ENCODE results near the gene EFCAB7.
A peak's percentile ranks its signal among the peaks of the same experiment; 100 is the strongest.

The EFCAB7 gene, protein sequence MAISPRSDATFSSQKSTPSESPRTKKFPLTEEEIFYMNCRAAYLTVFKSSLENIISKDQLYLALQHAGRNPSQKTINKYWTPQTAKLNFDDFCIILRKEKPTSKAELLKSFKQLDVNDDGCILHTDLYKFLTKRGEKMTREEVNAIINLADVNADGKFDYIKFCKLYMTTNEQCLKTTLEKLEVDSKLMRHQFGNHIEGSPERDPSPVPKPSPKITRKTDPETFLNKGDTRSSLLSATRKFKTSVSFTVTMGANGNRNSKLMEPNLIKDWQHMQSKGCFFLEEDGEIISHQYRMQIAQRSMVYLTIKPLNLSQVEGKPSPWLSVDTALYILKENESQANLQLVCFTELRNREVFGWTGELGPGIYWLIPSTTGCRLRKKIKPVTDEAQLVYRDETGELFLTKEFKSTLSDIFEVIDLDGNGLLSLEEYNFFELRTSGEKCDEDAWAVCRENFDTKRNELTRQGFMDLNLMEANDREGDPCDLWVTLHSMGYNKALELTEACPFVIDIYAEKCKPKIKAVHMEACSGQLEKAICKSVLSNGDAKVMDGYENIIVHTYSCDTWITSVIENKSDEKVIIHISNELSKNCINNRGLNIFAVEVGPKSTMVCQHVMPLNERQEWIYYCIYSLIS

DNA sequence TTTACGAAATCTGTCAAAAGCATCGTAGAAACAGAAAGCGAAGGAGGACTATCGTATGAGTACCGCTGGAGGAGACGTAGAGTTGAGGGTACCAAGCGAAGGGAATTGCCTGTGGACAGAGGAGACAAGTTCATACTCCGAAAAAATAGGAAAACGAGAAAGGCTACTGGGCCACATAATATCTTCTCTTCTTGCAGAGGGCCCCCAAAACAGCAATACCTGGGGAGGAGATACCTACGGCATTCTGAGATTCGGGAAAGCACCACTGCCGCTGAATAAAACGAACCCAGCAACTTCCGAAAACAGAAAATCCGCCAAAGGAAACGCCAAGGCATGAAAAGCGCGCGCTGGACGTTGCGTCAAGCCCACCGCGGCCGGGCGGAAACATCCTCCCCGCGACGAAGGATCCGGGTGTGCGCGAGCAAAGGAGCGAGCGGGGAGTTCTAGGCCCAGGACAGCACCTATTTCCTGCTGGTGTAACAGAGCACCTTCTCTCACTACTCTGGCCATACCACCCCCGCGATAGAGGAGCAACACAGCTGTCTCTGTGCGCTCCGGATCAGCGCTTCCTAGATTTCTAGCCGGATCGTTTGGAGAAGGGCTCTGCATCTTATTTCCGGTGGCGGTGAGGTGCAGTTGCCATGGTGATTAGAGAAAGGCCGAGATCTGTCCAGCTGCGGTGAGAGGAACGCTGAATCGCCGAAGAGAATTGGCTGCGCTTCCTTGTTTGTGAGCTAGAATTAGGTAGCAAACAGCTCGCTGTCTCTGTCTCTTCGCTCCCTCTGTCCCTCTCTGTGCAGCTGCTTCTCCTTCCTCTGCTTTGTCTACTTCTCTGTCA, at the start of gene EFCAB7, which contains the start of gene ITGB3BP:
Gene EFCAB7, plus strand, starts transcription at position 635 of the 838 bp plus-strand sequence. CDS start 2,048 bp downstream, outside the sequence.
Gene ITGB3BP, minus strand, starts transcription at position 335 of the 838 bp plus-strand sequence. Its CDS starts 92 bp downstream, at position 243.
- peak; percentile 94 for DNase-seq

DNA sequence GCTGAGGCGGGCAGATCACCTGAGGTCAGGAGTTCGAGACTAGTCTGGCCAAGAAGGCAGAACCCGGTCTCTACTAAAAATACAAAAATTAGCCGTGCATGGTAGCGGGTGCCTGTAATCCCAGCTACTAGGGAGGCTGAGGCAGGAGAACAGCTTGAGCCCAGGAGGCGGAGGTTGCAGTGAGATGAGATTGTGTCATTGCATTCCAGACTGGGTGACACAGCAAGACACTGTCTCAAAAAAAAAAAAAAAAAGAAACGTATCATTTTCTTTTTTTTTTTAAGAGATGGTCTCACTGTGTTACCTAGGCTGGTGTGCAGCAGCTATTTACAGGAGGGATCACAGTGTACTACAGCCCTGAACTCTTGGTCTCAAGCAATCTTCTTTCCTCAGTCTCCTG, 47.6 kb upstream of the EFCAB7 start:
- DNase-seq, result no peak

DNA sequence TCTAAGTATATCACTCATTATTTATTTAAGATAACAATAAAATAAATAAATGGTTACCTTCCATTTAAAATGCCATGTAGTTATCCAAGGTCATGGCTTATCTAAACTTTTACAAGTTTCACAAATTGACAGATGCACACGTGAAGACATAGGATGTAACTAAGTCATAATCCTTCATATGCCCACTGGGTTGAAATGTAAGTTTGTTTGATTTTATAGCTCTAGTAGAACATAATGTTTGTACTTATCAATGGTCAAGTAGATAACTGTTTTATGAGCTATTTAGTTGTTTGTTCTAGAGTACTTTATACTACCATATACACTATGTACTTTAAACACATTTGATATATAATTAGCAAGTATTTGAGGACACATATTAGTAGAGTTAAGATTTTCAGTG, 43.3 kb upstream of the EFCAB7 start:
- DNase-seq, result no peak

DNA sequence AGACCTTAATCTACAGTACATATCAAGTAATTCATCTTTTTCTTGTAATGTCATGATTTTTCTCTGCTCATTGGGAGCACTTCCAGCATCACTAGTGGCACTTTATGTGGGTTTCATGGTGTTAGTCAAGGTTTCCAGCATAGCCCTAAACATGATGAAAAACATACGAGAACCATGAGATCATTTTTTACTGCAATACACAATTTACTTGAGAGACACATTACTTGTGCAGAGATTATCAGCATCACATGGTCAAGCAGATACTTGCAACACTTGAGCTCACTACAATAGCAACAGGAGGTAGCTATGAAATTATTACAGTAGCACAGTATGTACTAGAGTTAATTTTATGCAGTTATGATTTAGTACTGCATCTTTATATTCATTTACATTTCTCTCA, 36.7 kb upstream of the EFCAB7 start:
- DNase-seq, result no peak

DNA sequence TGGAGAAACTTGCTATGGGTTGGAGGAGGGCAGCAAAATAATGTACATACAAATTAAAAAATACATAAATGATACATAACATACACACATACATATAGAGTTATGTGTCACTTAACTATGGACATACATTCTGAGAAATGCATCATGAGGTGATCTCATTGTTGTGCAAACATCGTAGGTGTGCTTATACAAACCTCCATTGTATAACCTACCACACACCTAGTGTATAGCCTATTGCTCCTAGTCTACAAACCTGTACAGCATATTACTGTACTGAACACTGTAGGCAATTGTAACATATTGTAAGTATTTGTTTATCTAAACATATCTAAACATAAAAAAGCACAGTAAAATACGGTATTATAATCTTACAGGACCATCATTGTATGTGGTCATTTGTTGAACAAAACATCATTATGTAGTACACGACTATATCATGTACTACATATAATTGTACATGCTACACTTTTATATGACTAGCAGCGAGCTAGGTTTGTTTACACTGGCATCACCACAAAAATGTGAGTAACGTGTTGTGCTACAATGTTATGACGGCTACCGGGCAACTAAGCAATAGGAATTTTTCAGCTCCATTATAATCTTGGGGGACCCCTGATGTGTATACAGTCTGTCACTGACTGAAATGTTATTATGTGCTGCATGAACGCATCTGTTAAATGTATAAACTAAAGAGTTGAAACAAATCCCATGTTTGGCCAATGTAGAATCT, 35.8 kb upstream of the EFCAB7 start:
- no peak for DNase-seq

DNA sequence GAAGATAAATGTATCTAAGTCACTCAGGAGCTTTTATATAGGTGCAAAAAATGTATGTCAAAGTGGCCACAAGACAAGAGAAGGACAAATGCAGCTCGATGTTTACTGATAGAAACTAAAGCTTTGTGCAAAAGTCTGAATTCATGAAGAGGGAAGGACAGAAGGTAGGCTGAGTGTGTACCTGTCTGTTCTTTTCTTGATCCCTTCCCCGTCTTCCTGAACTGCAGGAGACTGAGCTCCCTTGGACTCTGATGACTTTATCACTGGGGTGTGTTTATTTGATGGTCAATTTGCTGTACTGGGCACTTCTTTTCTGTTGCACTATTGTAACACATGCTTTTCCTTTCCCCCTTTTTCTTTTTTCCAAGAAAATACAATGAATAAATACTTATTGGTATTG, 25.7 kb upstream of the EFCAB7 start:
- no peak for DNase-seq

DNA sequence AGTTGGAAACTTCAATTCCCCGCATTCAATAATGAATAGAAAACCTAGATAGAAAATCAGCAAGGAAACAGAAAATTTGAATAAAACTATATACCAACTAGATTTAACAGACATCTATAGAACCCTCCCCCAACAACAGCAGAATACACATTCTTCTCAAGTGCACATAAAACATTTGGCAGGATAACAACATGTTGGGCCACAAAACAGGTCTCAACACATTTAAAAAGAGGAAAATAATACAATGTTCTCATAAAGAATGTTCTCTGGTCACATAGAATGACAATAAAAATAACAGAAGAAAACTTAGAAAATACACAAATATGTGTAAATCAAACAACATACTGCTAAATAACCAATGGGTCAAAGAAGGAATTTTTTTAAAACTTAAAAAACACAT, 25.2 kb upstream of the EFCAB7 start:
- DNase-seq, result no peak

DNA sequence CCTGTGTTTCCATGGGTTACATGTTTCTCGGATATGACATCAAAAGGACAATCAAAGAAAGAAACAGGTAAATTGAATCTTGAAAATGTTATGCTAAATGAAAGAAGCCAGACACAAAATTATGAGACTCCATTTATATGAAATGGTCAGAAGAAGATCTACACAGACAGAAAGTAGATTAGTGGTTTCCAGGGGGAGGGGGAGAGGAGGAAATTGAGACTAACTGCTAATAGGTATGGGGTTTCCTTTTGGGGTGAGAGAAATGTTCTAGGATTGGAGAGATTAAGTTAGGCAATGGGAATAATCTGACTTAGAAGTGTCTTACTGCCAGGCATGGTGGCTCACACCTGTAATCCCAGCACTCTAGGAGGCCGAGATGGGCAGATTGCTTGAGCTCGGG, 22.1 kb upstream of the EFCAB7 start:
- no peak for DNase-seq

DNA sequence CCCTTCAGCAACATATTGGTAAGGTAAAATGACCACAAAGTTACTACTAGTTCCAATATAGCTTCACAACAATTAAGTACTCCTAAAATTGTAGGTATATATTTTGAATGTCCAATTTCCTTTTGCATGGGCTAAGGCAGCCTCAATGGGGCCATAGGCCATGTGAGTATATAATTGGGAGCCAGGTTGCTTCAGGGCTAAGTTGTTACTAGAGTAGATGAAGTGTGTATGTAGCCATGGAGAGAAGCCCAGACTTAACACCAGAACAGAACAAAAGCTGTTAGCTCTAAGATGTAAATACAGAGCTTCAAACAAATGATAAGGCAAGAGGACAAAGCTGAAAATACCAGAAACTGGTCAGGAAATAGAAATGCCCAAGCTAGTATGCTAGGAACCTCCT, 16.5 kb upstream of the EFCAB7 start:
- no peak for DNase-seq

DNA sequence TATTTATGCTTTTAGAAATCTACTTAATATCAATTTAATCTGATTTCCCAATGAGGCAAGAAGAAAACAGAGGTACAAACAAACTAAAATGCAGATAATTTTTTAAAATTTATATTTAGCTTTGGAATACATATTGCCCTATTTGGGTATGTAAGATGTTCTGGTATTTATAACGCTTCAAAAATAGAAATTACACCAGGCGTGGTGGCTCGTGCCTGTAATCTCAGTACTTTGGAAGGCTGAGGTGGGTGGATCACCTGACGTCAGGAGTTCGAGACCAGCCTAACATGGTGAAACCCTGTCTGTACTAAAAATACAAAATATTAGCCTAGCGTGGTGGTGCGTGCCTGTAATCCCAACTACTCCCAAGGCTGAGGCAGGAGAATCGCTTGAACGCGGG, 13.6 kb upstream of the EFCAB7 start:
- no peak for DNase-seq

DNA sequence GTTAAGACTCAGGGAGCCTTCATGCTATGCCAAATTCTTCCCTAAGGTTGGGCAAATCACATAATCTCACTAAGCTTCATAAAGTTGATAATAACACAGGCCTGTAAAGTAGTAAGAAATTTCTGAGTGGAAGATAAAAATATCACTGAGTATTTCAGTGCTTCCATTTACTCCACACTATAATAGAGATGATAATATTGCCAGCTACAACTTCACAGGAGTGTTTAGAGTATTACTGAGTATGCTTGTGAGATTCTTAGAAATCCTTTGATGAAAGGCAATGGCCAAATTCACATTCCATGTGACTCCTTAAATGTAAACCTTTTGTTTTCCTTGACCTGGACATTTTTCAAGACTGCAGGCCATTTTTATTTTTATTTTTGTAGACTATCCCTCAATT, 10.7 kb upstream of the EFCAB7 start:
- DNase-seq, result no peak

DNA sequence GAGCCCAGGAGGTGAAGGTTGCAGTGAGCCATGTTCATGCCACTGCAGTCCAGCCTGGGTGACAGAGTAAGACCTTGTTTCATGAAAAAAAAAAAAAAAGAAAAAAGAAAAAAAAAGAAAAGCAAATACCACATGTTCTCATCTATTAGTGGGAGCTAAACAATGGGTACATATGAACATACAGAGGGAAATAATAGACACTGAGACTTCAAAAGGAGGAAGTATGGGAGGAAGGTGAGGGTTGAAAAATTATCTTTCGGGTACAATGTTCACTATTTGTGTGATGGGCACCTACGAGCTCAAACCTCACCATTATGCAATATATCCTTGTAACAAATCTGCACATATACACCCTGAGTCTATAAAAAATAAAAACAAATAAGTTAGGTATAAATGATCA, 6.7 kb upstream of the EFCAB7 start:
- DNase-seq, result no peak

DNA sequence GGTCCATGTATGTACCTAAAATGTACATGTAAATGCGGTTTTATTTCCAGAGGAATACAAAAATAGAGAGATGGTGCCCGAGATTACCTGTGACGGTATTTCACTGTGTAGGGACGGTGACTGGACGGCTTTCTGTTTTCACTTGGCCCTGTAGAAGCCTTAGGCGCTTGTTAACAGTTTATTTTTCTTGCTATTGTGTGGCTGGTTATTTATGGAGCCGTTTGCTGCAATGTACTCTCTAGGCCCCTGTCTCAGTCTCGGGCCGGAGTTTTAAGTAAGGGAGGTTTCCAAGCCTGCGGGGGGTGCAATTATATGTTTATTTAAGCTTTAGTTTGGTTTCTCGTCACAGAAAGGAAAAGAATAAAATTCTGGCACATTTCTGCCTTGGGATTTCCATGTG, 413 bp downstream of the EFCAB7 start:
- no peak for DNase-seq

DNA sequence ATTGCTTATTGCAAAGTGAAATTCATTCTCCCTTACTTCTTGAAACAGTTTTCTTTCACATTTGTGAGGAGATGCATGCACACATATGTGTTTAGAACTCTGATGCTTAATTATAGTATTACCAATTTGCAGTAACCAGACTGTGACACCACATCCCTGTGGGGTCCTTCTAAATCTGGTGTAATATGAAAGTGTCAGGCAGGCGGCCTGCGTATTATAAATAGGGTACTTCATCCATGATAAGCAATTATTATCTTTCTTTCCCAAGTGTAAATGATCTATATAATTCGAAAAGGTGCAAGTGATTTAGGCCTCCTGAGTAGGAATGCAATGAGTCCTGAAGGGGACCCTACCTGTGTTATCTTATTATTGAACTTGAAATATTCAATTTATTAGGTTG, 876 bp downstream of the EFCAB7 start:
- peak; percentile 13 for DNase-seq

DNA sequence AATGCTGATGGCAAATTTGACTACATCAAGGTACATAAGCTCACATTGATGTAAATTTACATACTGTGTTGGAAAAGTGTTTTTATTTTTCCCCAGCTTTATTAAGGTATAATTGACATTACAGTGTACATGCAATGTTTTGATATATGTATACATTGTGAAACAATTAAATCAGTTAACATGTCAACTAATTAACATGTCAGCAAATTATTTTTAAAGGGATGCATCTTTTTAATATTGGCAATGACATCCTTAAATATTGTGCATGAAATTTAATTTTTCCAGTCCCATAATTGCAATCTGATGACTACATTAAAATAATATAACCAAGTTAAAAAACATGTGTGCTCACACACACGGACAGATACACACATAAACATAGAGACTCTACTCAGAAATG, 9.4 kb downstream of the EFCAB7 start:
- no peak for DNase-seq

DNA sequence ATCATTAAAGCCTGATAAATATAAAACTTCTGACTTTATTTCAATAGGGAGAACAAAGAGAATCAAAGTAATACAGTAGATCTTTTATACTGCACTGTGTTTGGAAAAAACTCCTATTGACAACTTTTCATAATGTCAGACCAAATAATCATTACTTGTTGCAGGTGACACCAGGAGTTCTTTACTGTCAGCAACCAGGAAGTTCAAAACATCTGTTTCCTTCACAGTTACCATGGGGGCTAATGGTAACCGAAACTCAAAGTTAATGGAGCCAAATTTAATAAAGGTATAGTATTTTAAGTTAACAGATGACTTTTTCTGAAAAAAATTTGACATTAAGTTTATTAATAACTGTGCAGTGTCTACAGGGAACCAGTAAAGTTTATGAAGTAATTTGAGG, 10.6 kb downstream of the EFCAB7 start:
- no peak for DNase-seq

DNA sequence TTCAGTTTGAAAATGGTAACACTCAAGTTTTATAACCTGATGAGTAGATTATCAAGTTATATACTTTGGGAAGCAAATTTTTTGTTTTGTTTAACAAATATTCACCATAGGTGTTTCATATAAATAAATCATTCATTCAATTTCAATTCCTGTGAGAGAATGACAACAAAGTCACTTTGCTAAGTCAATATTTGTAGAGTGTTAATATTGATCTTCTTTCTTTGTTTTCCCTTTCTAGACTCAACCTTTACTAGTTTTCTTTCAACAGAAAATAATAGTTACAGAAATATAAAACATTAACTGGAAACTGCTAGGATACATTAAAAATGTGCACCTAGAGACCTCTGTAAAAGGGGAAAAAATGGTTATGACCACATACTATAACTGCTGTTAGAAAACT, 11.1 kb downstream of the EFCAB7 start:
- no peak for DNase-seq

DNA sequence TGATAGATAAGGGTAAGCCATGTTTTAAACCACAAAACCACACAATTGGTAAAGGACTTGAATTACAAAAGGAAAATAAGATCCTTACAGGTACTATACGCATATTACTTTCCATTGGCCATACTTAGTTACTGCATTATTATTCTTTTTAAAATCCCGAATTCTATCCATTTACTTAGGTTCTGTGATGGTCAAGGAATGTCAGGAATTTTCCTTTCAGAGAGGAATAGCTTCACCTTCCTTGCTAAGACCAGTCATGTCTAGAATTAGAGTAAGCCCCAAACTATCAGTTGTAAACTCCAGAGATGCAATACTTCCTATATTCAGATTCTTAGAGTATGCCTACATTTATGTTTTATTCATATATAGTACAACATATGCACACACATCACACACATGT, 13.7 kb downstream of the EFCAB7 start:
- DNase-seq, result no peak

DNA sequence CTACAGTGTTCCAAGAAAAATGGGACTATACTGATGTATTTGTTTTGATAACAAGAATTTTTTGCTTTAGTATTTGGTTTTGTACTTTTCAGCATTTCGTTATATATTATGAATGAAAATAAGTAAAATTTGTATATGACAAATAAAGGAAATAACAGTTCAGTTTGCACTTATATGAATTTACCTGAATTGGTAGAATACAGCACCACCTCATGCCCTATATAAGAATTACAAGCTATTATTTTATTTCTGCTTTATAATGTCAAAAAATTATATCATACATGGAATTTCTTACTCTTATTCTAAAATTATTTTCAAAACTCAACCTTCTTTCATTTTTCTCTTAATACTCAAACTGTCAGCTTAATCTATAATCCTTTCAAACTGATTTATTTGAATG, 14.6 kb downstream of the EFCAB7 start:
- DNase-seq, result peak; percentile 42

DNA sequence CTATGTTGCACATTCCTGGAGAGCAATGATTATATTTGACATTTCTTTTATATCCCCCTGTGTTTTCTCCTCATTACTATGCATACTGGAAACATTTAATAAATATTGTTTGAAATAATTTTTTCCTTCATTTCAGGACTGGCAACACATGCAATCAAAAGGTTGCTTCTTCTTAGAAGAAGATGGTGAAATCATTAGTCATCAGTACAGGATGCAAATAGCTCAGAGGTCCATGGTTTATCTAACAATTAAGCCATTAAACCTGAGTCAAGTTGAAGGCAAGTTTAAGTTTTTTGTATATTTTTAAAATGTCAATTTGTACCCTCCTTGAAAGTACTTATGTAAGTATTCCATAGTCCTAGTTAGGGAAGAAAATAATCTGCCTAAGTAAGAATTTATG, 22.5 kb downstream of the EFCAB7 start:
- no peak for DNase-seq

DNA sequence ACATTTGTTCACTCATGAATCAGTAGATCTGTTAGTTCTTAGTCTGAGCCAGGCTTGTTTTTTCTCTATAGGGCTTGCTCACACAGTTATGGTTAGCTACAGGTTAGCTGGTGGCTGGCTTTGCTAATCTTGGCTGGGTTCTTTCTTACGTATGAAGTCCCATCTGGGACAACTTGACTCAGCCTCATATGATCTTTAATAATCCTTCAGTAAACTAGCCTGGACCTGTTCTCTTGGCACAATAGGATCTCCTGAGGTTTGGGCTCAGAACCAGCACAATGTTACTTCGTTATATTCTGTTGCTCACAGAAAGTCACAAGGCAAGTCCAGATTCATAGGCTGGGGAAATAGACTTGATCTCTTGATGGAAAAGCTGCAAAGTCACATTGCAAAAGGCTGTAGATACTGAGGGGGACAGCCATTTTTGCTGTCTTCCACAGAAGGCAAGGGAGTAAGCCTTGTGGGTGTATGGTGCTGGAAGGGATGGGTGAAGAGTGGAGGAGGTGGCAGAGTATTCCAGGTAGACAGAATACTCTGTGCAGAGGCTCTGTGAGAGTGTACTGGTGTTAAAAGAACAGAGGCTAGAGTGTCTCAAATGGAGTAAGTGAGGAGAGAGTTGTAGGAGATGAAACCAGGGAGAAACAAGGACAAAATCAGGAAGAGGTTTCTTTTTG, 24.4 kb downstream of the EFCAB7 start:
- no peak for DNase-seq

DNA sequence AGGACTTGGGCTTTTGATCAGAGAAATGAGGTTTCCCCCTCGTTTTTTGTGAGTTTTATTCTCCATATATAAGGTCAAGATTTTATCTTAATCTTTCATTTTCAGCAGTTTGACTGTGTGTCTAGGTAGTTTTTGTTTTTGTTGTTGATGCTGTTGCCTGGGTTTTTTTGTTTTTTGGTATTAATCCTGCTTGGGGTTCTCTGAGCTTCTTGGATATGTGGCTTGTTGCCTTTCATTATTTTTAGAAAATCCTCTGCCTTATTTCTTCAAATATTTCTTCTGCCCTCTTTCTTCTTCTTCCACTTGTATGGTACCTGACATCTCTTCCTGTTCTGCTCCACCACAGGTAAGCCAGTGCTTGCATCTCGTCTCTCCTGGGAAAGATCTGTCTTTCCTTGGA, 25.0 kb downstream of the EFCAB7 start:
- DNase-seq, result no peak
